SK-N-MC (cell line): ENCODE measurements around the gene CBLL1.

Source experiments
- DNase-seq: peaks from one replicate; pipeline ENCODE4 v3.0.0-alpha.2; 2011; ENCODE audit warnings: low read depth, low spot score
- H3K27ac ChIP-seq: fragments of 200-600 bp; sonication (generic); 2 replicates; pipeline ENCODE4 v1.5.1; 2016; ENCODE audit warnings: mixed run types
- H3K36me3 ChIP-seq: fragments of 200-600 bp; sonication (generic); 2 replicates; pipeline ENCODE4 v1.6.1; 2017; ENCODE audit warnings: antibody characterized with exemption, low read length, mixed read lengths; ENCODE audit not compliant: insufficient read depth
- H3K4me3 ChIP-seq: fragments of 200-600 bp; sonication (generic); 2 replicates; pipeline ENCODE4 v1.5.1; 2016
- H3K9ac ChIP-seq: fragments of 200-600 bp; sonication (generic); 2 replicates; pipeline ENCODE4 v1.8.0; 2017; ENCODE audit warnings: mixed run types, mixed read lengths; ENCODE audit not compliant: insufficient read length
- H3K9me3 ChIP-seq: fragments of 200-600 bp; sonication (generic); 2 replicates; pipeline ENCODE4 v1.6.1; 2017; ENCODE audit warnings: low read depth, mild to moderate bottlenecking, antibody characterized with exemption, low read length, moderate library complexity, mixed read lengths
- EZH2 ChIP-seq: fragments of 200-600 bp; sonication (generic); IDR thresholded peaks from one replicate; pipeline ENCODE4 v1.6.1; 2017; ENCODE audit warnings: antibody characterized with exemption
- FOXP2 ChIP-seq: optimal IDR thresholded peaks from 2 replicates; pipeline ENCODE3; 2011; ENCODE audit warnings: mild to moderate bottlenecking, moderate library complexity; ENCODE audit not compliant: insufficient read depth; ENCODE audit errors: extremely low read length, control extremely low read depth
- POLR2AphosphoS5 ChIP-seq: IDR thresholded peaks from 2 replicates; pipeline ENCODE4 v1.6.1; 2012; ENCODE audit warnings: mild to moderate bottlenecking, low read depth, low read length, borderline replicate concordance

Gene CBLL1

DNA sequence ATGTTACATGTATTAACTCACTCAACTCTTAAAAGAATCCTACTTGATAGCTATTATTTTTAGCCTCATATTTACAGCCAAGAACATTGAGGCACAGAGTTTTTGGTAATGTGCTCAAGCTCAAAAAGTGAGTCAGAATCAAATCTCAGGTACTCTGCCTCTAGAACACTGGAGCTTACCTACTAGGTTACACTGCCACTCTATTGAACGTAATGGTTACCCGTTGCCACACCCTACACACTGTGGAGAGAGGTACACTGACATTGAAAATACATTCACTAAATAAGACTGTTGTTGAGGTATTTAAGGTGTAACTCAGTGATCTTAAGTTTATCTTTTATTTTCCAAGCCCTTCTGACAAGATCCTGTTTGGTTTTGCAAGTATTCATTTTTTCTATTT lies 41.2 kb downstream of the CBLL1 start:
- no peak overlapping the region for H3K9ac ChIP-seq
- H3K4me3 ChIP-seq, result no peak overlapping the region
- H3K27ac ChIP-seq, result no peak overlapping the region
- H3K9me3 ChIP-seq, result no peaks in the 10 kb centered on the region
- no peak for TF ChIP-seq FOXP2
- TF ChIP-seq EZH2, result no peak
- no peak for TF ChIP-seq POLR2AphosphoS5
- no peaks in the 10 kb centered on the region for H3K36me3 ChIP-seq
- DNase-seq, result no peak

GRCh38 chr7:107785926-107786325 lies 42.0 kb downstream of the CBLL1 start:
- no peak for DNase-seq
- H3K4me3 ChIP-seq, result no peak overlapping the region

GRCh38 chr7:107788216-107788615 lies 44.3 kb downstream of the CBLL1 start:
- no peaks in the 10 kb centered on the region for H3K36me3 ChIP-seq
- H3K27ac ChIP-seq, result no peak overlapping the region
- no peak for TF ChIP-seq FOXP2
- no peak for TF ChIP-seq EZH2
- no peak for TF ChIP-seq POLR2AphosphoS5
- H3K4me3 ChIP-seq, result no peak overlapping the region
- DNase-seq, result no peak
- H3K9ac ChIP-seq, result no peak overlapping the region
- no peaks in the 10 kb centered on the region for H3K9me3 ChIP-seq

More at GRCh38 chr7:107785926-107786325, 42.0 kb downstream of the CBLL1 start:
- H3K27ac ChIP-seq, result no peak overlapping the region
- no peak for TF ChIP-seq POLR2AphosphoS5
- TF ChIP-seq FOXP2, result no peak
- TF ChIP-seq EZH2, result no peak
- no peaks in the 10 kb centered on the region for H3K9me3 ChIP-seq
- no peak overlapping the region for H3K9ac ChIP-seq
- no peaks in the 10 kb centered on the region for H3K36me3 ChIP-seq

- no peak for TF ChIP-seq FOXP2
- TF ChIP-seq EZH2, result no peak
- TF ChIP-seq POLR2AphosphoS5, result no peak
- Histone ChIP-seq H3K36me3 (no peaks in the 10 kb centered on the region), H3K9ac (no peak overlapping the region), H3K27ac (no peak overlapping the region), H3K9me3 (no peaks in the 10 kb centered on the region), H3K4me3 (no peak overlapping the region)
- DNase-seq, result no peak
Measured at GRCh38 chr7:107788662-107789061, 44.7 kb downstream of the CBLL1 start.

- Histone ChIP-seq H3K27ac (no peak overlapping the region), H3K4me3 (no peak overlapping the region), H3K9me3 (no peaks in the 10 kb centered on the region), H3K36me3 (no peaks in the 10 kb centered on the region), H3K9ac (no peak overlapping the region)
- TF ChIP-seq POLR2AphosphoS5 (no peak), EZH2 (no peak), FOXP2 (no peak)
- no peak for DNase-seq
Measured at GRCh38 chr7:107789647-107790046, 45.7 kb downstream of the CBLL1 start.

DNA sequence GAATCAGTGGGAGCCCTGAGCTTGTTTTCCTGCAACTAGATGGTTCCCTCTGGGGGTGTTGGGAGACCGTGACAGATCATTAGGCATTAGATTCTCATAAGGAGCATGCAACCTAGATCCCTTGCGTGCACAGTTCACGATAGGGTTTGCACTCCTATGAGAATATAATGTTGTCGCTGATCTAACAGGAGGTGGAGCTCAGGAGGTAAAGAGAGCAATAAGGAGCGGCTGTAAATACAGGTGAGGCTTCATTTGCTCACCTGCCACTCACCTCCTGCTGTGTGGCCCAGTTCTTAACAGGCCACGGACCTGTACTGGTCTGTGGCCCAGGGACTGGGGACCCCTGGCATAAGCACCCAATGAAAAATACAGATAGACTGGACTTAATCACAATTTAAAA lies 48.4 kb downstream of the CBLL1 start:
- Histone ChIP-seq H3K27ac (no peak overlapping the region), H3K4me3 (no peak overlapping the region), H3K9ac (no peak overlapping the region), H3K36me3 (no peaks in the 10 kb centered on the region), H3K9me3 (no peaks in the 10 kb centered on the region)
- no peak for DNase-seq
- TF ChIP-seq EZH2 (no peak), FOXP2 (no peak), POLR2AphosphoS5 (no peak)

DNA sequence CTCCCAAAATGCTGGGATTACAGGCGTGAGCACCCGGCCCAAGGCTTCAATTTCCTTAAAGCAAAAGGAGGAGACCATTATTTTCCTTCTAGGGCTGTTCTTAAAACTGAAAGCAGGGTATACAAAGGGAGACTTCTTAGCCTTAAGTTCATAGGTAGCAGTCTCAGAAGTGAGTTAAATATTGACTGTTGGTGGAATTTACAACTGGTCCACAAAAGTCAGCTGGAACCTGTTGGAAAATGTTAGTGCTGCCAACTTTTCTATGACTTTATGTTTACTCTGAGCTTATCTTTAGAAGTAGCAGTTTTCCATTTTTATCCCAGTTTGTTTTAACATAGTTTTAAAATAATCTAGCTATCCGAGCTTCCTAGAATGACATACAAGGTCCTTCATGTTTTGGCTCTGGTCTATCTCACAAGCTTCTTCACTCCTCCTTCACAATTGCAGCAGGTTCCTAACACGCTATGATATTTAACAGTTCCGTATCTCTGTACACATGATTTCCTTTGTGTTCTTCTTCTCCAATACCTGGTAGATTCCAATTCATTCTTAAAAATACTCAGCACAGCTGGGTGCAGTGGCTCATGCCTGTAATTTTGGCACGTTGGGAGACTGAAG lies 55.8 kb downstream of the CBLL1 start:
- Histone ChIP-seq H3K4me3 (no peak overlapping the region), H3K9me3 (no peaks in the 10 kb centered on the region)
- no peak for TF ChIP-seq EZH2

DNA sequence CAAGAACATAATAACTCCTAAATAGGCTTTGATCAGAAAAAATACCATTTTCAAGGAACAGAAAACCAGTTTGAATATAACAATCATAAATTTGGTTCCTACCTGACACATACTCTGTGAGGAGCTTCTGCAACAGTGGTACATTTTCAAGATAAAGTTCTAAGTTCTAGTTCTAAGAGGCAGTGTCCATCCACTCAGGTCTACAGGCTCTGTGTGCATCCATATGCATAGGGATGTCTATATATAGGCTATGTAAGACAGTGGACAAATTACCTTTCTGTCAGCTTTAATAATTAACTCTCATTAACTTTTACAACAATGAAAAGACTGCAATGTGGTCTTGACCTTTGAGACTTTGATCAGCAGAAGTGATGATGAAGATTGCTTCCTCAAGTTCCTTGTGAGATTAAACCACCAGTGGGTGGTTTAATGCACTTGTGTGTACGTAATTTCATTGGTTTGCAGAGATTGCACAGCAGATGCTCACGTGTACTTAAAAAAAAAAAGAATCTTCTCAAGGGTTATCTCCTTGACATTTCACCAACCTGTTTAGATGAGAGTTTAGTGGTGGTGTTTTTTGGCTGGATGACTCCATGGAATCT lies 59.2 kb downstream of the CBLL1 start, which contains the start of gene SLC26A3:
SLC26A3 (minus strand) TSS at position 215 of the 602 bp plus-strand sequence. CDS start 8,714 bp downstream, outside the sequence.
- no peaks in the 10 kb centered on the region for H3K9me3 ChIP-seq
- no peak within 1 kb of the TSS for H3K4me3 ChIP-seq
- DNase-seq, result no peak
- no peaks in the 10 kb centered on the region for H3K36me3 ChIP-seq
- no peak within 1 kb of the TSS for H3K27ac ChIP-seq
- TF ChIP-seq EZH2, result no peak
- TF ChIP-seq FOXP2, result no peak
- TF ChIP-seq POLR2AphosphoS5, result no peak
- H3K9ac ChIP-seq, result no peak within 1 kb of the TSS

More for the DNA sequence above, 55.8 kb downstream of the CBLL1 start:
- no peak for DNase-seq
- no peak overlapping the region for H3K27ac ChIP-seq
- no peak overlapping the region for H3K9ac ChIP-seq
- no peaks in the 10 kb centered on the region for H3K36me3 ChIP-seq

DNA sequence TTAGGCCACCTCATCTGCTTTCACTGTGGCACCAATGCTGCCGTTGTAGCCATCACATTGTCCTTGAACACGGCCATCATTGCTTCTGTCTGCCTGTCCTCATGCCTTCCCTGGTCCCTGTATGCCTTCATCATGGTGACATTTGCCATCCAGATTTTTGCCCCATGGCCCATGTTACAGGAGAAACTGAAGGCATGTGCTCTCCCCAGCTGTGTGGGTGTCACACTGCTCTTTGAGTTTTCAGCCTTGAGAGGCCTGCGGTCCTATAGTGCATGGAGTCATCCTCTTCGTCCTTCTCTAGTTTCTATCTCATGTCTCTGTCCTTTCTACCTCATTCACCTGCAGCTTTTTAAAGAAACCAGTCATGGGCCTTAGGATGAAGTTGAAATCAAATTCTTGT lies 65.2 kb downstream of the CBLL1 start:
- no peak overlapping the region for H3K9ac ChIP-seq
- H3K27ac ChIP-seq, result no peak overlapping the region
- H3K4me3 ChIP-seq, result no peak overlapping the region
- TF ChIP-seq EZH2, result no peak
- no peak for TF ChIP-seq POLR2AphosphoS5
- TF ChIP-seq FOXP2, result no peak
- no peaks in the 10 kb centered on the region for H3K9me3 ChIP-seq
- no peaks in the 10 kb centered on the region for H3K36me3 ChIP-seq
- DNase-seq, result no peak
